AG09309 (cell line): Measurements from ENCODE around the gene ATP8B1.

ENCODE experiments used
- DNase-seq: peaks from one replicate; pipeline ENCODE4 v3.0.0-alpha.2; 2010; ENCODE audit warnings: low read depth
- H3K4me3 ChIP-seq: 2 replicates; pipeline ENCODE4 v1.5.1; 2011; ENCODE audit warnings: mild to moderate bottlenecking, low read depth, low read length, moderate library complexity; ENCODE audit not compliant: control insufficient read depth
- TF ChIP-seq, protein P1 (sequence below): IDR thresholded peaks from 2 replicates; pipeline ENCODE4 v1.5.1; 2011; ENCODE audit warnings: mild to moderate bottlenecking, low read depth, low read length, inconsistent platforms; ENCODE audit not compliant: insufficient read depth, control insufficient read depth; ENCODE audit errors: missing control alignments

ATP8B1 gene

DNA sequence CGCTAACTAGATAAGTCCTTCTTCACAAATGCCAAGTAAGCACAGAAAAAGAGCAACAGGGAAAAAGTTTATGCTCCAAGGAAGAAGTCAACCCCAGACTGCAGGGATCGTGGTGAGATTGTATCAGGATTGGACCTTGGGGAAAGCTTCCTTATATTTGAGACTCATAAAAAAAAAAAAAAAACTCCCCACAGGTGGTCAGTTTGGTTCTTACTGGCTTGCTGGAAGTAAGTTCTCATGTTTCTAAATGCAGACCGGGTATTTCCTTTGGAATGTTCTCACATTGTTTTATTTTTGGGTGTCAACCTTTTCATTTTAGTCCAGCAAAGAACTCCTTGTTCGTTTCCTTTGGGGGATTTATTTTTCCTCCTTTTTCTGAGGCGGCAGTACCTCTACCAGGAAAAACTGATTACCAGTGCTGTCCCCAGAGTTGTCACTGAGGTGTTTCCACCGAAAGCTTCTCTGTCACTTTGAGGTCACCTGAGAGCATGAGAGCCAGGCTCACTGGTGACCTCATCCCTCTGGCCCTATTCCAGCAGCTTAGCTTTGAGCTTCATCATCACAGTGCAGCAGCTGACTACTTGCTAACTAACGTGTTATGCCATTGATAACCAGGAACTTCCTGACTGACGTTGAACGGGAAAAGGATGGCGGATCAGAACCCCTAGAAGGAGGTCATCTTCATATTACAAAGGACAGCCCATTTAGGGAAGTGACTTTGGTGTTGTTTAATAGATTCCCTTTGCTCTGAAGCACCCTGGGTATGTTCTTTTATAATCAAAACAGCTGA lies 16.8 kb upstream of the ATP8B1 start:
- no peak for DNase-seq
- TF ChIP-seq, protein P1, sequence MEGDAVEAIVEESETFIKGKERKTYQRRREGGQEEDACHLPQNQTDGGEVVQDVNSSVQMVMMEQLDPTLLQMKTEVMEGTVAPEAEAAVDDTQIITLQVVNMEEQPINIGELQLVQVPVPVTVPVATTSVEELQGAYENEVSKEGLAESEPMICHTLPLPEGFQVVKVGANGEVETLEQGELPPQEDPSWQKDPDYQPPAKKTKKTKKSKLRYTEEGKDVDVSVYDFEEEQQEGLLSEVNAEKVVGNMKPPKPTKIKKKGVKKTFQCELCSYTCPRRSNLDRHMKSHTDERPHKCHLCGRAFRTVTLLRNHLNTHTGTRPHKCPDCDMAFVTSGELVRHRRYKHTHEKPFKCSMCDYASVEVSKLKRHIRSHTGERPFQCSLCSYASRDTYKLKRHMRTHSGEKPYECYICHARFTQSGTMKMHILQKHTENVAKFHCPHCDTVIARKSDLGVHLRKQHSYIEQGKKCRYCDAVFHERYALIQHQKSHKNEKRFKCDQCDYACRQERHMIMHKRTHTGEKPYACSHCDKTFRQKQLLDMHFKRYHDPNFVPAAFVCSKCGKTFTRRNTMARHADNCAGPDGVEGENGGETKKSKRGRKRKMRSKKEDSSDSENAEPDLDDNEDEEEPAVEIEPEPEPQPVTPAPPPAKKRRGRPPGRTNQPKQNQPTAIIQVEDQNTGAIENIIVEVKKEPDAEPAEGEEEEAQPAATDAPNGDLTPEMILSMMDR, result no peak
- no peak overlapping the region for H3K4me3 ChIP-seq

DNA sequence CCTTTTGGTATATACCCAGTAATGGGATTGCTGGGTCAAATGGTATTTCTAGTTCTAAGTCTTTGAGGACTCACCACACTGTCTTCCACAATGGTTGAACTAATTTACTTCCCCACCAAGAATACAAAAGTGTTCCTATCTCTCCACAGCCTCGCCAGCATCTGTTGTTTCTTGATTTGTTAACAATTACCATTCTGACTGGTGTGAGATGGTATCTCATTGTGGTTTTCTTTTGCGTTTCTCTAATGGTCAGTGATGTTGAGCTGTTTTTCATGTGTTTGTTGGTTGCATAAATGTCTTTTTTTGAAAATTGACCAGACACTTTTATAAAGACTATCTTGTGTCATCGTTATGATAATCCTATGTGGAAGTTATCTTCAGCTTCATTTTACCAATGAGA lies 16.0 kb upstream of the ATP8B1 start:
- DNase-seq, result no peak
- TF ChIP-seq, protein P1, result no peak
- H3K4me3 ChIP-seq, result no peak overlapping the region

DNA sequence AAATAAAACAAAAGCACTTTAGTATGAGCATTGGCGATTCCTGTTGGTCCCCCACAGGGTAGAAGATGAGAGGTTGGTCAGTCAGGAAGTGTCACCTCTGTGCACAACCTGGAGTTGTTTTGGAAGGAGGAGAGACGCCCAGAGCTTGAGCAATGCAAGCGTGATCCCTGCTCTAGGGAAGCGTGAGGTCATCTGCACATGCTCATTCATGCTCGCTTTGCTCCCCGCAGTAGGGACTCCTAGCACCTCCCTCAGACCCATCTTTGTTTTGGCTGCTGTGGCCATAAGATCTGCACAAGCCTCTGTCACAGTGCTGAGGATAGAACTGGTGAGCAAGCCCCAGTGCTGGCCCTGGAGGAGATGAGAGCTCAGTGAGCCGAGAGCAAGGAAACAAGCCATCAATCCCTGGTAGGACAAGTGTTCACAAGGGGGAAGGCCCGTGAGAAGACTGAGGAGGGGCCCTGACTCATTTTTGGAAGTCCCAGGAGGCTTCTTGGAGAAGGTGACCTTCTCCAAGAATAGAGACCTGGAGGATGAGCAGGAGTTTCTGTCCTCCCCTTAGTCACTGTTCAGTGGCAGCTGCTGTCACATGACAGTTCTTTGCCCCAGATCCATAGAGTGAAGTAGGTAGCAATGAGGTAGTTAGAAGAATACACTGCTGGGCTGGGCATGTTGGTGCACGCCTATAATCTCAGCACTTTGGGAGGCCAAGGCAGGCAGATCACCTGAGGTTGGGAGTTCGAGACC lies 13.3 kb upstream of the ATP8B1 start:
- TF ChIP-seq, protein P1, result no peak
- no peak overlapping the region for H3K4me3 ChIP-seq
- DNase-seq, result no peak

DNA sequence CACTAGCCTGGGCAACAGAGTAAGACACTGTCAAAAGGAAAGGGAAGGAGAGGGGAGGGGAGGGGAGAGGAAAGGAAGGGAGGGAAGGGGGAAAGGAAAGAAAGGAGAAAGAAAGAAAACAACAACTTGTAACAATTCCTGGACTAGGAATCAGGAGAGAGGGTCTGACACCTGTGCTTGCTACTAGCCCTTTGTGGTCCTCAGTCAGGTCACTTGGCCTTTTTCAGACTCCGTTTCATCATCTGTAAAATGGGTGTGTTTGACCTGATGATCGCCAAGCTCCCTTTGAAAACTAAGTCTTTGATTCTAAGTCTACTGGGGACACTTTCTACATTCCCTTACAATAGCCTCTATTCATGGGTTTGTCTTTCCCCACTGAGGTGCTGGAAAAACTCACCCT lies 11.4 kb upstream of the ATP8B1 start:
- no peak for DNase-seq
- H3K4me3 ChIP-seq, result no peak overlapping the region

DNA sequence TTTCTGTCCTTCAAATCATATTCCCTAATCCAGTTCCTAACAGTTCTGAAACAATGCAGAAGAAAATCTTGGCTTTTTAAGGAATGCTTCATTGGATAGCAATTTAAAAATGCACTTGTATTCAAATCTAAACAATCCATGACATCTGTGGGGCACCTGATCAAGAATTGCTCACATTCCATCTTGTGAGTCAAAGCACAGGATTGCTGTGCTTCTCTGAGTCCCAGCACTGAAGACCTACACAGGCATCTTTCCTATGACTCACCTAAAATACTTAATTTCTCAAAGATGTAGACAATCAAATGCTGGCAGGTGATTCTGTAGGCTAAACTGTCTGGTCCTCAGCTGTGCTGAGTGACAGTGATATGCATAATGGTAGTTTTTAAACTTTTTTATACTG lies 10.1 kb upstream of the ATP8B1 start:
- peak; percentile 82 for DNase-seq
- no peak overlapping the region for H3K4me3 ChIP-seq
- TF ChIP-seq, protein P1, result no peak

More for the DNA sequence above, 11.4 kb upstream of the ATP8B1 start:
- TF ChIP-seq, protein P1, result no peak

DNA sequence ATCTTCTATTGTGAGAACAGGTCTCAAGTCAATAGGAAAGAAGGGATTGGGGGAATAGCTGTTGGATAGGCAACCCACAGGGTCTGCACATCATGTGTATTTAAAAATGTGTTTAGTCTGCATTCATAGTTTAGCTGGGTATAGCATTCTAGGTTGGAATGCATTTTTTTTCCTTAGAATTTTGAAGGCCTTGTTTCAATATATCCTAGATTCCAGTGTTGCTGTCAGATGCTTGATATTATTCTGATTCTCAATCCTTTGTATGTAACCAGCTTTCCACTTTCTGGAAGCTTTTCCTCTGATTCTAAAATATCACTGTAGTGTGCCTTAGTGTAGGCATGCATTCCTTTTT lies 9.0 kb upstream of the ATP8B1 start:
- DNase-seq, result no peak
- TF ChIP-seq, protein P1, result no peak
- no peak overlapping the region for H3K4me3 ChIP-seq
